ENCODE results near the gene PCNX1. TPM values are rescaled to one million over a fixed set of nuclear protein-coding genes. Genes with fewer than 3 reads are reported as not detected.

The PCNX1 gene
- total RNA-seq, 2 experiments from 2014 or later = 32.7 to 42.6 TPM

DNA sequence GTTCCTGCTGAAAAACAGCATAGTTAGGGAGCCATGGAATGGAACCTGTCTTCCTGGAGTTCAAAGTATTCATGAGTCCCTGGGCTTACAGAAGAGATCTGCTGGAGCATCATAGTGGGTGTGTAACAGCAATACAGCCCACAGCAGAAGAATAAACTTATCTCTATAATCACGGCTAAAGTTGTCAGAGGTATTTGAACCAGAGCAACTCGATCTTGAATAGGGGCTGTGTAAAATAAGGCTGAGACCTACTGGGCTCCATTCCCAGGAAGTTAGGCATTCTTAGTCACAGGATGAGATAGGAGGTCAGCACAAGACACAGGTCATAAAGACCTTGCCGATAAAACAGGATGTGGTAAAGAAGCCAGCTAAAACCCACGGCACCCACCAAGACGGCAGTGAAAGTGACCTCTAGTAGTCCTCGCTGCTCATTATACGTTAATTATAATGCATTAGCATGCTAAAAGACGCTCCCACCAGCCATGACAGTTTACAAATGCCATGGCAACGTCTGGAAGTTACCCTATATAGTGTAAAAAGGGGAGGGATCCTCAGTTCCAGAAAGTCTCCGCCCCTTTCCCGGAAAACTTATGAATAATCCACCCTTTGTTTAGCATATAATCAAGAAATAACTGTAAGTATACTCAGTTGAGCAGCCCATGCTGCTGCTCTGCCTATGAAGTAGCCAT, 223.4 kb downstream of the PCNX1 start:
- TF ChIP-seq, protein P1, sequence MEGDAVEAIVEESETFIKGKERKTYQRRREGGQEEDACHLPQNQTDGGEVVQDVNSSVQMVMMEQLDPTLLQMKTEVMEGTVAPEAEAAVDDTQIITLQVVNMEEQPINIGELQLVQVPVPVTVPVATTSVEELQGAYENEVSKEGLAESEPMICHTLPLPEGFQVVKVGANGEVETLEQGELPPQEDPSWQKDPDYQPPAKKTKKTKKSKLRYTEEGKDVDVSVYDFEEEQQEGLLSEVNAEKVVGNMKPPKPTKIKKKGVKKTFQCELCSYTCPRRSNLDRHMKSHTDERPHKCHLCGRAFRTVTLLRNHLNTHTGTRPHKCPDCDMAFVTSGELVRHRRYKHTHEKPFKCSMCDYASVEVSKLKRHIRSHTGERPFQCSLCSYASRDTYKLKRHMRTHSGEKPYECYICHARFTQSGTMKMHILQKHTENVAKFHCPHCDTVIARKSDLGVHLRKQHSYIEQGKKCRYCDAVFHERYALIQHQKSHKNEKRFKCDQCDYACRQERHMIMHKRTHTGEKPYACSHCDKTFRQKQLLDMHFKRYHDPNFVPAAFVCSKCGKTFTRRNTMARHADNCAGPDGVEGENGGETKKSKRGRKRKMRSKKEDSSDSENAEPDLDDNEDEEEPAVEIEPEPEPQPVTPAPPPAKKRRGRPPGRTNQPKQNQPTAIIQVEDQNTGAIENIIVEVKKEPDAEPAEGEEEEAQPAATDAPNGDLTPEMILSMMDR (IDR thresholded peaks at IDR 0.05) = no peak
- intact Hi-C loops (cut with micrococcal nuclease) = no loop called here
- Mint-ChIP-seq H3K9me3 (no peaks in the 10 kb centered on the region), H3K27ac (no peak overlapping the region), H3K27me3 (peaks cover 2% of the 10 kb centered on the region), H3K4me1 (ENCODE audit: low read depth) (peaks cover 9% of the 10 kb centered on the region), H3K4me3 (no peak overlapping the region), H3K36me3 (ENCODE audit: low read depth) (no peaks in the 10 kb centered on the region)
- POLR2A ChIA-PET = no interaction called here
- DNase-seq = peak; percentile 49
- CTCF ChIA-PET = interaction anchor here (3.6 kb wide), 1 partner anchor 622 kb away, joined by 21 read pairs; no protein-coding TSS in a partner anchor
- ATAC-seq = peak; percentile 66

DNA sequence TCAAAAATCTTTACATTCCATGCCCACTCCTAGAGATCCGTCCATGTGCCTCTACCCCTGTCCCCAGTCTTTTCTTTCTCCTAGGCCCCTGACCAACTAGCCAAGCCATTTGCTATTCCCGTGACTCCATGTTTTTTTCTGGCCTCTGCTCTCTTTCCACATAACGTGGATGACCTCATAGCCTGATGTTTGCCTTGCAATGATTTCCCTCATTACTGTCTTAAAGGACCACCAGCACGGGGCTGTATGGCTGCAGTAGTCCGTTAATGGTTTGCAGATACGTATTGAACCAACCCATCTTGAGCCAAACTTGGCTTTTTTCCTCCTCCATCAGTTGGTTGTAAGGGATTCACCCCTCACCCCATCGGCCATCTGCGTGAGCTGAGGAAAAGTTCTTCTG, 226.0 kb downstream of the PCNX1 start:
- intact Hi-C loops (cut with micrococcal nuclease) = no loop called here

DNA sequence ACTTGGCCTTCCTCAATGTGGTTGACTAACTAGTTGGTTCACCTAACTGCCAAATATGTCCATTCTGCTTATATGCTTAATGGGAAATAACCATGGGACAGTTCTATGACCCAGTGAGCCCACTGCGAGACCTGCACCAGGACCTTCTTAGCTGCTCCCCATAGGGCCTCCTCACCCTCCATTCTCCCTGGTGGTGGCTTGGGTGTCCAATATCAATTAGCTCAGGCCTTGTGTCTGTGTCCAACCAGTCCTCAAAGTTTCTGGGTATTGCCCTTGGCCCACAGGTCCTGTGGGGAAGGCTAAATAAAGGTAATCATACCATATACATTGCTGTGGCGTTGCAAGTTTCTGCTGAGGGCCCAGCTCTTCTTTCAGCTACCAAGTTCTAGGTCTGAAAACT, 228.2 kb downstream of the PCNX1 start:
- Mint-ChIP-seq H3K4me1 (ENCODE audit: low read depth) (peaks cover 7% of the 10 kb centered on the region), H3K36me3 (ENCODE audit: low read depth) (no peaks in the 10 kb centered on the region), H3K27ac (no peak overlapping the region), H3K4me3 (no peak overlapping the region), H3K9me3 (no peaks in the 10 kb centered on the region), H3K27me3 (peaks cover 2% of the 10 kb centered on the region)
- ATAC-seq (no peak), DNase-seq (no peak)
- CTCF ChIA-PET = interaction anchor here (1.1 to 1.6 kb wide), 3 partner anchors 34 to 721 kb away, joined by 4 to 7 read pairs (median 4); no protein-coding TSS in a partner anchor
- intact Hi-C loops (cut with micrococcal nuclease) = no loop called here
- TF ChIP-seq, protein P1 (IDR thresholded peaks at IDR 0.05) = no peak
- POLR2A ChIA-PET = interaction anchor here (0.9 kb wide), 1 partner anchor 56 kb away, joined by 3 read pairs; no protein-coding TSS in a partner anchor

More for the DNA sequence above, 226.0 kb downstream of the PCNX1 start:
- Mint-ChIP-seq H3K9me3 (no peaks in the 10 kb centered on the region), H3K4me3 (no peak overlapping the region), H3K27me3 (peaks cover 2% of the 10 kb centered on the region), H3K36me3 (ENCODE audit: low read depth) (no peaks in the 10 kb centered on the region), H3K4me1 (ENCODE audit: low read depth) (peaks cover 9% of the 10 kb centered on the region), H3K27ac (no peak overlapping the region)
- CTCF ChIA-PET = interaction anchor here (1.6 to 3.6 kb wide), 2 partner anchors 18 to 620 kb away, joined by 3 to 21 read pairs; no protein-coding TSS in a partner anchor
- POLR2A ChIA-PET = no interaction called here
- DNase-seq = no peak
- no peak for ATAC-seq
- TF ChIP-seq, protein P1 (IDR thresholded peaks at IDR 0.05) = no peak

DNA sequence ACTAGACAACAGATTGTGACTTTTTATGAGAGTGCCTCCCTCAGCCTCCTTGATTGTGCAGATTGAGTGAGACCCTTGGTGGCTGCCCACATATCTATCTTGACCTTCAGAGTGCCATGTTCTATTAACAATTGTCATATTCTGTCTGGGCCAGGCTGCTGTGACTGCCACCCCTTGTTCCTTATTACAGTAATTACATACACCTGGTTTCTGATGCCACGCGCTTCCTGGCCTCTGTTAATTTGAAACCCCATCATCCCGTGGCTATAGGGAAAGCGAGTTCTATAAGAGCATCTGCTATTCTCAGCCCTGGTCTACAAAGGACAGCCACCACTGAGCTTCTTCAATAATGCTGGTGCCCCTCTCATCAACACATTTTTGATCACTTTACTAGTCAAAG, 228.7 kb downstream of the PCNX1 start:
- DNase-seq (no peak), ATAC-seq (no peak)
- TF ChIP-seq, protein P1 (IDR thresholded peaks at IDR 0.05) = no peak
- no peaks in the 10 kb centered on the region for H3K36me3 Mint-ChIP-seq (ENCODE audit: low read depth)
- no peak overlapping the region for H3K4me3 Mint-ChIP-seq
- no peaks in the 10 kb centered on the region for H3K9me3 Mint-ChIP-seq
- intact Hi-C loops (cut with micrococcal nuclease) = no loop called here
- peaks cover 2% of the 10 kb centered on the region for H3K27me3 Mint-ChIP-seq
- ChIA-PET CTCF (interaction anchor here (1.1 to 3.4 kb wide), 4 partner anchors 34 to 720 kb away, joined by 4 to 36 read pairs (median 6); no protein-coding TSS in a partner anchor), POLR2A (no interaction called here)
- H3K27ac Mint-ChIP-seq = no peak overlapping the region
- peaks cover 4% of the 10 kb centered on the region for H3K4me1 Mint-ChIP-seq (ENCODE audit: low read depth)

DNA sequence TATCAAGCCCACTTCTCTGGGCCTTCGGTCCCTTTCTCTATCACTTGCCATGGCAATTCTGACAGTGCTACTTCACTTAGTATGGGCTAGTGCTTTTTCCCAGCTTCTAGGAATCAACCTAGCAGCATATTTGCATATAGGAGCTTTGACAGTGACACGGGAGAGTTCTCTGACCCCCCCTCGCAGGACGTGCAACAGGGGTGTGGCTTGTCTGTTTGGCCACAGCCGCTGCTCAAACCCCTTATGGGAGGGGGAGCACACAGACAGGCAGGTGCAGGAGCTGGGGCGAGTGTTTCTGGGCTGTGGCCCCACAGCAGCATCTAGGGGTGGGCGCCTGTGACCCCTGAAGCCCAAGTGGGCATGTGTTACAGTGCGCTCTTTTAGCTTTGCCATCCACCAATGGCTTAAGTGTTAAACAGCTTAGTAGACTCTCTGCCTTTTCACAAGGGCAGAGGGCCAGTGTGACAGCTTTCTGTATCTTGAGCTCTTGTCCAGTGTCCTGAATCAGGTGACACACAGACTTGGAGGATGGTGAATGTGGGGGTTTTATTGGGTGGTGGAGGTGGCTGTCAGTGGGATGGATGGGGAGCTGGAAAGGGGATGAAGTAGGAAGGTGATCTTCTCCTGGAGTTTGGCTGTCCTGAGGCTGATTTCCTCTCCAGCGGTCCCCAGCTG, 229.3 kb downstream of the PCNX1 start:
- H3K9me3 Mint-ChIP-seq = no peaks in the 10 kb centered on the region
- no peak overlapping the region for H3K4me3 Mint-ChIP-seq
- ATAC-seq = no peak
- ChIA-PET CTCF (interaction anchor here (0.7 to 3.4 kb wide), 4 partner anchors 155 to 720 kb away, joined by 3 to 36 read pairs (median 4); no protein-coding TSS in a partner anchor), POLR2A (interaction anchor here (0.6 kb wide), 1 partner anchor 81 kb away, joined by 3 read pairs; no protein-coding TSS in a partner anchor)
- H3K27me3 Mint-ChIP-seq = peaks cover 2% of the 10 kb centered on the region
- intact Hi-C loops (cut with micrococcal nuclease) = no loop called here
- no peaks in the 10 kb centered on the region for H3K36me3 Mint-ChIP-seq (ENCODE audit: low read depth)
- no peak overlapping the region for H3K27ac Mint-ChIP-seq
- peaks cover 1% of the 10 kb centered on the region for H3K4me1 Mint-ChIP-seq (ENCODE audit: low read depth)
- TF ChIP-seq, protein P1 (IDR thresholded peaks at IDR 0.05) = no peak
- no peak for DNase-seq

Data from activated CD8-positive, alpha-beta T cell treated with anti-CD3 and anti-CD28 coated beads for 36 hours (primary cell).